NOMO-1 treated with dmso at 0.1 percent for 144 hours (cell line): ENCODE results near the gene HNRNPUL1.

ENCODE experiments used
- DNase-seq: peaks from one replicate; lab custom pipeline; 2025; ENCODE audit not compliant: unreplicated experiment; lab: John Stamatoyannopoulos, UW

HNRNPUL1 gene

GRCh38 chr19:41307090-41307875 lies 43.1 kb downstream of the HNRNPUL1 start:
- DNase-seq, result no peak

- no peak for DNase-seq
Measured at GRCh38 chr19:41307954-41308449, 43.8 kb downstream of the HNRNPUL1 start.

GRCh38 chr19:41308450-41309179 lies 44.4 kb downstream of the HNRNPUL1 start:
- peak; percentile 36 for DNase-seq

- DNase-seq, result no peak
Measured at GRCh38 chr19:41309180-41310032, 45.2 kb downstream of the HNRNPUL1 start.

- peak; percentile 78 for DNase-seq
Measured at GRCh38 chr19:41310033-41310831, 46.1 kb downstream of the HNRNPUL1 start, which contains the start of gene CCDC97. Gene CCDC97 (plus strand): TSS chr19:41310172. CDS start chr19:41310311, 139 bp downstream.

- no peak for DNase-seq
Measured at GRCh38 chr19:41311072-41311471, 46.9 kb downstream of the HNRNPUL1 start.

GRCh38 chr19:41311613-41312012 lies 47.4 kb downstream of the HNRNPUL1 start:
- no peak for DNase-seq

GRCh38 chr19:41316306-41316920 lies 52.2 kb downstream of the HNRNPUL1 start:
- no peak for DNase-seq

- DNase-seq, result no peak
Measured at GRCh38 chr19:41318696-41319499, 54.7 kb downstream of the HNRNPUL1 start.

GRCh38 chr19:41319500-41320184 lies 55.5 kb downstream of the HNRNPUL1 start:
- no peak for DNase-seq

GRCh38 chr19:41320185-41320518 lies 56.0 kb downstream of the HNRNPUL1 start:
- no peak for DNase-seq

GRCh38 chr19:41320568-41320967 lies 56.4 kb downstream of the HNRNPUL1 start:
- no peak for DNase-seq

GRCh38 chr19:41321204-41321599 lies 57.0 kb downstream of the HNRNPUL1 start:
- no peak for DNase-seq

- DNase-seq, result no peak
Measured at GRCh38 chr19:41321600-41322270, 57.6 kb downstream of the HNRNPUL1 start.

GRCh38 chr19:41322451-41322850 lies 58.3 kb downstream of the HNRNPUL1 start:
- DNase-seq, result no peak

GRCh38 chr19:41323023-41323422 lies 58.9 kb downstream of the HNRNPUL1 start:
- no peak for DNase-seq

GRCh38 chr19:41323430-41324125 lies 59.4 kb downstream of the HNRNPUL1 start:
- no peak for DNase-seq
